HUES6 (cell line): ENCODE measurements around the gene IRX5.

Experiments used
- H3K27ac ChIP-seq: 2 replicates; pipeline ENCODE4 v1.7.0; 2013; ENCODE audit warnings: low read depth, mild to moderate bottlenecking, low read length, inconsistent platforms
- H3K27me3 ChIP-seq: 2 replicates; pipeline ENCODE4 v1.6.1; 2013; ENCODE audit warnings: low read length; ENCODE audit not compliant: control insufficient read depth, insufficient read depth
- H3K36me3 ChIP-seq: 2 replicates; pipeline ENCODE4 v1.6.1; 2013; ENCODE audit warnings: low read length; ENCODE audit not compliant: control insufficient read depth, insufficient read depth
- H3K4me1 ChIP-seq: 2 replicates; pipeline ENCODE4 v1.6.1; 2013; ENCODE audit warnings: low read length; ENCODE audit not compliant: control insufficient read depth, insufficient read depth
- H3K4me3 ChIP-seq: 2 replicates; pipeline ENCODE4 v1.5.1; 2013; ENCODE audit warnings: low read depth, low read length
- H3K9ac ChIP-seq: one replicate; pipeline ENCODE4 v1.6.1; 2013; ENCODE audit warnings: mild to moderate bottlenecking, low read length
- H3K9me3 ChIP-seq: 2 replicates; pipeline ENCODE4 v1.6.1; 2013; ENCODE audit warnings: low read depth, low read length; ENCODE audit not compliant: control insufficient read depth, insufficient read depth

Gene IRX5

GRCh38 chr16:54954220-54954619 is 23.6 kb downstream of the IRX5 start:
- peaks cover 3% of the 10 kb centered on the region; the same call in 1 of the 2 replicates for H3K4me1 ChIP-seq
- H3K9me3 ChIP-seq = no peaks in the 10 kb centered on the region
- H3K9ac ChIP-seq = no peak overlapping the region
- H3K27ac ChIP-seq = no peak overlapping the region
- no peak overlapping the region for H3K4me3 ChIP-seq
- peaks cover 20% of the 10 kb centered on the region for H3K27me3 ChIP-seq
- no peaks in the 10 kb centered on the region for H3K36me3 ChIP-seq

- no peaks in the 10 kb centered on the region for H3K9me3 ChIP-seq
- H3K27me3 ChIP-seq = peaks cover 8% of the 10 kb centered on the region; the same call in 1 of the 2 replicates
- no peaks in the 10 kb centered on the region for H3K36me3 ChIP-seq
- peaks cover 3% of the 10 kb centered on the region; the same call in 1 of the 2 replicates for H3K4me1 ChIP-seq
- no peak overlapping the region for H3K9ac ChIP-seq
- H3K27ac ChIP-seq = no peak overlapping the region
- no peak overlapping the region for H3K4me3 ChIP-seq
Observed at GRCh38 chr16:54955757-54956156, 25.1 kb downstream of the IRX5 start.

GRCh38 chr16:54957403-54958166 is 26.9 kb downstream of the IRX5 start:
- Histone ChIP-seq H3K9me3 (no peaks in the 10 kb centered on the region), H3K4me1 (no peaks in the 10 kb centered on the region; the same call in 1 of the 2 replicates), H3K27me3 (no peaks in the 10 kb centered on the region), H3K9ac (no peak overlapping the region), H3K4me3 (no peak overlapping the region), H3K27ac (no peak overlapping the region), H3K36me3 (no peaks in the 10 kb centered on the region)

- Histone ChIP-seq H3K9ac (no peak overlapping the region), H3K9me3 (no peaks in the 10 kb centered on the region), H3K36me3 (no peaks in the 10 kb centered on the region), H3K27ac (no peak overlapping the region), H3K27me3 (no peaks in the 10 kb centered on the region; the same call in 1 of the 2 replicates), H3K4me1 (no peaks in the 10 kb centered on the region; the same call in 1 of the 2 replicates), H3K4me3 (no peak overlapping the region)
Observed at GRCh38 chr16:54962045-54962444, 31.4 kb downstream of the IRX5 start.

GRCh38 chr16:54964239-54964638 is 33.6 kb downstream of the IRX5 start:
- no peaks in the 10 kb centered on the region; the same call in 1 of the 2 replicates for H3K27me3 ChIP-seq
- H3K9ac ChIP-seq = no peak overlapping the region
- H3K4me3 ChIP-seq = no peak overlapping the region
- H3K4me1 ChIP-seq = no peaks in the 10 kb centered on the region; the same call in 1 of the 2 replicates
- H3K36me3 ChIP-seq = no peaks in the 10 kb centered on the region
- H3K27ac ChIP-seq = no peak overlapping the region
- no peaks in the 10 kb centered on the region for H3K9me3 ChIP-seq

GRCh38 chr16:54965464-54965863 is 34.8 kb downstream of the IRX5 start:
- no peak overlapping the region for H3K4me3 ChIP-seq
- H3K9ac ChIP-seq = no peak overlapping the region
- no peak overlapping the region for H3K27ac ChIP-seq
- no peaks in the 10 kb centered on the region for H3K36me3 ChIP-seq
- no peaks in the 10 kb centered on the region; the same call in 1 of the 2 replicates for H3K27me3 ChIP-seq
- no peaks in the 10 kb centered on the region for H3K9me3 ChIP-seq
- no peaks in the 10 kb centered on the region; the same call in 1 of the 2 replicates for H3K4me1 ChIP-seq

GRCh38 chr16:54968011-54968410 is 37.3 kb downstream of the IRX5 start:
- Histone ChIP-seq H3K27ac (no peak overlapping the region), H3K9ac (no peak overlapping the region), H3K4me3 (no peak overlapping the region), H3K27me3 (no peaks in the 10 kb centered on the region; the same call in 1 of the 2 replicates), H3K9me3 (no peaks in the 10 kb centered on the region), H3K4me1 (no peaks in the 10 kb centered on the region), H3K36me3 (no peaks in the 10 kb centered on the region)

GRCh38 chr16:54968784-54969183 is 38.1 kb downstream of the IRX5 start:
- Histone ChIP-seq H3K27me3 (no peaks in the 10 kb centered on the region; the same call in 1 of the 2 replicates), H3K36me3 (no peaks in the 10 kb centered on the region), H3K4me1 (no peaks in the 10 kb centered on the region), H3K4me3 (no peak overlapping the region), H3K9me3 (no peaks in the 10 kb centered on the region), H3K9ac (no peak overlapping the region), H3K27ac (no peak overlapping the region)

- no peaks in the 10 kb centered on the region for H3K9me3 ChIP-seq
- H3K9ac ChIP-seq = no peak overlapping the region
- no peaks in the 10 kb centered on the region; the same call in 1 of the 2 replicates for H3K27me3 ChIP-seq
- no peak overlapping the region for H3K4me3 ChIP-seq
- H3K36me3 ChIP-seq = no peaks in the 10 kb centered on the region
- no peak overlapping the region for H3K27ac ChIP-seq
- no peaks in the 10 kb centered on the region for H3K4me1 ChIP-seq
Observed at GRCh38 chr16:54970016-54970415, 39.4 kb downstream of the IRX5 start.

- Histone ChIP-seq H3K4me3 (no peak overlapping the region), H3K9ac (no peak overlapping the region), H3K4me1 (no peaks in the 10 kb centered on the region), H3K9me3 (no peaks in the 10 kb centered on the region), H3K27ac (no peak overlapping the region), H3K36me3 (no peaks in the 10 kb centered on the region), H3K27me3 (no peaks in the 10 kb centered on the region; the same call in 1 of the 2 replicates)
Observed at GRCh38 chr16:54974367-54974766, 43.7 kb downstream of the IRX5 start.

- Histone ChIP-seq H3K9me3 (no peaks in the 10 kb centered on the region), H3K4me1 (no peaks in the 10 kb centered on the region), H3K9ac (no peak overlapping the region), H3K4me3 (no peak overlapping the region), H3K27me3 (no peaks in the 10 kb centered on the region), H3K27ac (no peak overlapping the region), H3K36me3 (no peaks in the 10 kb centered on the region)
Observed at GRCh38 chr16:54976651-54977200, 46.1 kb downstream of the IRX5 start.
